GM18519 (cell line): ENCODE results near the gene POU2AF1.
A peak's percentile ranks its signal among the peaks of the same experiment; 100 is the strongest.

Experiments used
- ATAC-seq: cut with Tn5 transposase; IDR thresholded peaks from one replicate; pipeline ENCODE4 v1.9.1; 2021; ENCODE audit warnings: mild to moderate bottlenecking, moderate library complexity; ENCODE audit not compliant: unreplicated experiment, low FRiP score

POU2AF1 gene

GRCh38 chr11:111378861-111379601, at the start of gene POU2AF1:
POU2AF1 (minus strand) TSS chr11:111379275; CDS start chr11:111379177, 98 bp downstream.
- ATAC-seq = peak; percentile 73

GRCh38 chr11:111428113-111428876, 49.2 kb upstream of the POU2AF1 start:
- ATAC-seq = no peak

- ATAC-seq = no peak
Observed at GRCh38 chr11:111427471-111427912, 48.4 kb upstream of the POU2AF1 start.

GRCh38 chr11:111426617-111427016, 47.5 kb upstream of the POU2AF1 start:
- ATAC-seq = no peak

- no peak for ATAC-seq
Observed at GRCh38 chr11:111423250-111423615, 44.2 kb upstream of the POU2AF1 start.

GRCh38 chr11:111422494-111423249, 43.6 kb upstream of the POU2AF1 start:
- peak; percentile 55 for ATAC-seq

GRCh38 chr11:111421251-111421650, 42.2 kb upstream of the POU2AF1 start:
- ATAC-seq = no peak

GRCh38 chr11:111419641-111420327, 40.7 kb upstream of the POU2AF1 start:
- ATAC-seq = no peak

GRCh38 chr11:111419181-111419580, 40.1 kb upstream of the POU2AF1 start:
- no peak for ATAC-seq

- no peak for ATAC-seq
Observed at GRCh38 chr11:111418436-111418787, 39.3 kb upstream of the POU2AF1 start.

- ATAC-seq = no peak
Observed at GRCh38 chr11:111417766-111418435, 38.8 kb upstream of the POU2AF1 start.

- ATAC-seq = peak; percentile 47
Observed at GRCh38 chr11:111417011-111417765, 38.1 kb upstream of the POU2AF1 start.

GRCh38 chr11:111416231-111416960, 37.3 kb upstream of the POU2AF1 start:
- ATAC-seq = no peak

- no peak for ATAC-seq
Observed at GRCh38 chr11:111414936-111415335, 35.9 kb upstream of the POU2AF1 start.

GRCh38 chr11:111414267-111414931, 35.3 kb upstream of the POU2AF1 start:
- ATAC-seq = no peak

GRCh38 chr11:111413849-111414248, 34.8 kb upstream of the POU2AF1 start:
- no peak for ATAC-seq

- ATAC-seq = no peak
Observed at GRCh38 chr11:111412293-111412692, 33.2 kb upstream of the POU2AF1 start.

- ATAC-seq = no peak
Observed at GRCh38 chr11:111411456-111411855, 32.4 kb upstream of the POU2AF1 start.
